HG03095 (cell line): ENCODE measurements around the gene HIPK2.
"Not testable (repeated sequence)": the region's sequence is repeated elsewhere in the genome, so short reads cannot be mapped to it uniquely, and the experiment has no call there.

ENCODE experiments used
- ATAC-seq: cut with Tn5 transposase; IDR thresholded peaks from one replicate; pipeline ENCODE4 v1.9.1; 2021; ENCODE audit warnings: moderate library complexity; ENCODE audit not compliant: unreplicated experiment

Gene HIPK2

DNA sequence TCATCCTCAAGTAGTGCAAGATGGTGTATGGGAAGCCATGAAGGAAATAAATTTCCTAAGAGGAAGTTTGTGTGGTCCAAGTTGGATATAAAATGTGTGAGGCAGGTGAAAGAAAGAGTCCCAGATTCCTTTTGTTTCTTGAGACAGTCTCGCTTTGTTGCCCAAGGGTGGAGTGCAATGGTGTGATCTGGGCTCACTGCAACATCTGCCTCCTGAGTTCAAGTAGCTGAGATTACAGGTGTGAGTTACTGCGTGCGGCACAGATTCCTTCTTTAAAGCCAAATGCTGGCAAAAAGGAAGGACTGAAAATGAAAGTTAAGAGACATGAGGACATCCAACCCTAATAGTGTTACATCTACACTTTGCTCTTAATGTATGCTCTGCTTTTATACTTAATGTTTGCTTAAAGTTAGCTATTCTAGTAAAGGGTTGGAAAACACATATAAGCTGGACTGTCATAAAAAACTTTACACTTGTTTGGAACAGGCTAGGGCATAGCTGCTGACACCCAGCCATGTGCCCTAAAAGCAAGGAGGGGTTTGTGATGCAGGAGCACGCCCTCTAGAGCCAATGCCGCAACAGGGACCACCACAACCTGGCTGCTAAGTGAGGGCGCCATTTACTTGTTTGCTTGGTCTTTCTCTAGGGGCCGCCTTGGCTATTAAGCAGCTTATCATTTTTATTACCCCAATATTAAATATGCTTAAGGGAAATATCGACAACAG lies 219.8 kb downstream of the HIPK2 start:
- ATAC-seq = no peak

DNA sequence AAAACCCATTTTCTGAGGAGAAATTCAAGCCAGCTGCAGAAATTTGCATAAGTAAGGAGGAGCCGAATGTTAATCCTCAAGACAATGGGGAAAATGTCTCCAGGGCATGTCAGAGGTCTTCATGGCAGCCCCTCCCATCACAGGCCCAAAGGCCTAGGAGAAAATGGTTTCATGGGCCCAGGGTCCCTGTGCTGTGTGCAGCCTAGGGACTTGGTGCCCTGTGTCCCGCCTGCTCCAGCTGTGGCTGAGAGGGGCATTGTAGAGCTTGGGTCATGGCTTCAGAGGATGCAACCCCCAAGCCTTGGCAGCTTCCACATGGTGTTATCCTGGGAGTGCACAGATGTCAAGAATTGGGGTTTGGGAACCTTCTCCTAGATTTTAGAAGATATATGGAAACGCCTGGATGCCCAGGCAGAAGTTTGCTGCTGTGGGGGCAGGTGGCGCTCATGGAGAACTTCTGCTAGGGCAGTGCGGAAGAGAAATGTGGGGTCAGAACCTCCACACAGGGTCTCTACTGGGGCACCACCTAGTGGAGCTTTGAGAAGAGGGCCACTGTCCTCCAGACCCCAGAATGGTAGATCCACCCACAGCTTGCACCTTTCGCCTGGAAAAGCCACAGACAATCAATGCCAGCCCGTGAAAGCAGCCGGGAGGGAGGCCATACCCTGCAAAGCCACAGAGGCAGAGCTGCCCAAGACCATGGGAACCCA lies 223.7 kb downstream of the HIPK2 start:
- ATAC-seq = not testable (repeated sequence)

DNA sequence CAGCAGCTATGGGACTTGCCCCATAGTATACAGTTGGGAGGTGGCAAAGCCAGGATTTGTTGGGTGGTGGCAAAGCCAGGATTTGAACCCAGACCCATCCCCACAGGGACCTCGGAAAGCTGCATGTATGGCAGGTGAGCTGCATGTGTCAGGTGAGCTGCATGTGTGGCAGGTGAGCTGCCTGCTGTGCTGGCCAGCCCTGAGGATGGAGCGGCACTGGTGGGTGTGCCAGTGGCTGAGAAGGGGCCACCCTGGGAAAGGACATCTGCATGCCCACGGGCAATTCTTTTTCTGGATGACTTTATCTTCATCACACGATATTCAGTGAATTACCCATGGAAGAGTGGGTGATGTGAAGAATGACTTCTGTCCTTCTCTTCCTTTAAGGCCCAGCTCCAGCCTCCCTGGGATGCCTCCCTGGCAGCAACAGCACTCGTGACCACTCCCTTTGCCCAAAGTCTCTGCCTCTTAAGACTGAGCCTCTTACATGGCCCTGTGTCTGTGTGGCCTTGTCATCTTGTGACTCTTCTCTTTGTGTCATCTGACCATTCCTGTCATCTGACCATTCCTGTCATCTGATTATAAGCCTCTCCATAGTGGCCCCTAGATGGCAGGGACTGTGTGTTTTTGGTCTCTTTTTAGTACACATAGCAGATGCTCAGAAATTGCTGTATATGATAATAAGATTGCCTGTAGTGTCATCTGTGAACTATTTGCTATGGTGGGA lies 229.3 kb downstream of the HIPK2 start:
- ATAC-seq = no peak

DNA sequence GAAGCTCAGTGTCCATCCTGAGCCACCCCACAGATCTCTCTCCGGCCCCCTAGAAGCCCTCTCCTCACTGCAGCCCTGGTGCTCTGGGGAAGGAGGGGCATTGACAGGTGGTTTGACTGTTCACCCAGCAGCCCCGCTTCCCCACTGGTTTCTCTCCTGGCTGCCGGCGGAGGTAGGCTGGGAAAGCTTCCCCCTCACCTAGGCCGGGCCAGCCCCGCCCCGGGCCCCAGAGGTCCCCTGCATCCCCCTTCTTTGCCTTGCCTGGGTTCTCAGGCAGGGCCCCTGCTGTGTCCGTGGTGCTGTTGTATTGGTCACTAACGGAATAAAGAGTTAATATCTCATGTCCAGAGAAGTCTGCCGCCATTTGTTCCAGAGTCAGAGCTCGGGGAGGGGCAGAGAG lies 233.2 kb downstream of the HIPK2 start:
- no peak for ATAC-seq

DNA sequence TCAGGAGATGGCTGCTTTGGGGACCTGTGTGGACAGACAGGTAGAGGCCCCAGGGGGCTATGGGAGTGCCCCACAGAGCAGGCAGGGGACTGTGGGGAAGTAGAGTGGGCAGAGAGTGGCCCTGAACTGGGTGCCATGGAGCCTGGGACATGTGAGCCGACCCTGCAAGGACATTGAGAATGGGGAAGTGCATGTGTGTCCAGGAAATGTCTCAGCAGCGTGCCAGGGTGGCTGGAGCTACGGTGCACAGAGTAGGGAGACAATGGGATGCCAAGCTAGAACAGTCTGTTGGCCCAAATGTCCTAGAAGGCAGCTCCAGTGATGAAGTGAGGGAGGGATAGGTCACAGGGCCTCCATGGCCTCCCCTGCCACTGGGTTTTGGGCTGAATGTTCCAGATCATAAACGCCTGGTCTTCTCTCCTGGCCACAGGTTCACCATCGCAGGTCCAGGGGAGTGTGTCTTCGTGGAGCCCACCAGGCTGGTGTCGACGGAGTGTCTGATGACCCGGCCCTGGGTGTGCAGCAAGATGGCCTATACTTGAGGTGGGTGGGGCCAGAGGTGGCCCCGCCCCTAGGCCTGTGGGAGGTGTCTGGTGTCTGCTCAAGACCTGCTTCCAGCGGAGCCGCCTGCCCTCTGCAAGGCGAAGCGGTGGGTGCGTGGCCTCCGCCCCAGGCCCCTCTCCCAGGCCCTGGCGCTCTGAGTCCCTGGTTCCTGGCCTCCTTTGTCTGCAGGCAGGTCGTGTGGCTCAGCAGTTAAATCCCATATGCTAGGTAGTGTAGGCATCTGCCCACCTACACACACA lies 233.8 kb downstream of the HIPK2 start:
- ATAC-seq = no peak

DNA sequence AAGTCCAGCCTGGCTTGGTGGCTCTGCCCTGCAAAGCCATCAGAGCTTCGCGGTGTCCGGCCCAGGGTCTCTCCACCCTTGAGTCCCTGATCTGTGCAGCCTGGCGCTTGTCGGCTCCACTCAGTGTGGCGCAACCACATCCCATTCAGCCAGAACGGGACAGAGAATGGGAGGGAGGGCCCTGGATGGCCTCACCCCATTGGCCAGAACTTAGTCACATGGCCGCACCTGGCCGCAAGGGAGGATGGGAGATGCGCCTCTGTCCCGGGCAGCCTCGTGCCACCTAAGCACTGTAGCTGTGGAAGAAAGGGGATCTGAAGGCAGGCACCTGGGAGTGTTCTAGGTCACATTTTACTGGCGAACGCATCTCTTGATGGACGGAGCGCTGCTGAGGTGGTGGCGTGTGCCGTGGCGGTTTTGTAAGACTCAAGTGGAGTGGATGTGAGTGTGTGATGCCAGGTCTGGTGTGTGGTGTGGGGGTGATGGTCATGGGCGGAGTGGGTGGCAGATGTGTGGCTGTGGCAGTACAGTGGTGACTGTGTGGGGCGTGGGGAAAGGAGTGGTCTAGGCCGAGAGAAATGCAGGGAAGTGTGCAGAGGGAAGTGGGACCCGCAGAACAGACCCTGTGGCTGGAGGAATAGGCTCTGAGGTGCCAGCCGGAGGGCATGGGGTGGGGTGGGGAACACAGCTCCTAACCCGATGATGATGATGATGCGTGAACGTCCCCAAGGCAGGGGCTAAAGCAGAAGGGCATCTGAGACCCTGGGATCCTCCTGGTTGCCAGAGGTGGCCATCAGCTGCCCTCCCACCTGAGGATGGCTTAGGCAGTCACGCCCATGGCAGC lies 235.3 kb downstream of the HIPK2 start:
- no peak for ATAC-seq

DNA sequence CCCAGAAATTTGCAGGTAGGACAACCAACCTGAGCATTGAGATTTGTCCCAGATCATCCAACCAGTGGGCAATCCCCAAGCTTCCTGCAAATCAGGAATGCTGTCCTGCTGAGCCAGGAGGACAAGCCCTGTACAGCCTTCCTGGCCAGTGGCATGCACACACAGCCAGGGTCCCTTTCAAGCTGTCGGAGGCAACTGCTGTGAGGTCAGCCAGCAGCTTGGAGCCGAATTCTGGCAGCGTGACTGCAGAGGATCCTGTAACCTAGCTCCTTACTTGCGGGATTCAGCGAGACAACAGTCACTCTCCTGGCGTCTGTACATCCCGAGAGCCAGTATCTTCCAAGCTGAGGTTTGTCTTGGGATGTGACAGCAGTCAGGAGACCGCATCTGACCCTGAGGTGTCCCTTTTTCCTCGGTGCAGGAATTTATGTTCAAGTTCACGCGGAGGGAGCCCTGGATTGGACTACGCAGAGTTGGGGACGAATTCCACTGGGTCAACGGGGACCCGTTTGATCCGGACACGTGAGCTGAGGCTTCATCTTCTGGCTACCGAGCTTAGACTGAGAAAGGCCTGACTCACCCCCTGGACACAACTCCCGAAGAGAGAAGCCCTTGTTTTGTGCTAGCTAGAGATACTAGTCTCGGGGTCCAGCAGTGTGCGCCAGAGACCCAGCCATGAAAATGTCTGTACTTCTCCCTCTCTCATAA lies 236.0 kb downstream of the HIPK2 start:
- no peak for ATAC-seq

DNA sequence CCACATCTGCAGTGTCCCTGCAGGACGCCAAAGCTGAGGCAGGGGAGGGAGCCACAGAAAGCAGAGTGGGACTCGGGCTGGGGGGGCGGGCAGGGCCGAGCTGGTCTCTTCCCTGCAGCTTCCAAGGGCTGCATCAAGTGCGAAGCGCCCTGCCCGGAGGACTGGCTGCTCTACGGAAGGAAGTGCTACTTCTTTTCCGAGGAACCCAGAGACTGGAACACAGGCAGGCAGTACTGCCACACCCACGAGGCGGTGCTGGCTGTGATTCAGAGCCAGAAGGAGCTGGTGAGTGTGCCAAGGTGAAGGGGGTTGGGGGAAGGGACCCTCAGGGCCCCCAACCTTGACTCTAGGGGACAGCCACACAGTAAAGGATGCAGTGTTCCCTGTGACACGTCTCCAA lies 237.6 kb downstream of the HIPK2 start:
- ATAC-seq = no peak

DNA sequence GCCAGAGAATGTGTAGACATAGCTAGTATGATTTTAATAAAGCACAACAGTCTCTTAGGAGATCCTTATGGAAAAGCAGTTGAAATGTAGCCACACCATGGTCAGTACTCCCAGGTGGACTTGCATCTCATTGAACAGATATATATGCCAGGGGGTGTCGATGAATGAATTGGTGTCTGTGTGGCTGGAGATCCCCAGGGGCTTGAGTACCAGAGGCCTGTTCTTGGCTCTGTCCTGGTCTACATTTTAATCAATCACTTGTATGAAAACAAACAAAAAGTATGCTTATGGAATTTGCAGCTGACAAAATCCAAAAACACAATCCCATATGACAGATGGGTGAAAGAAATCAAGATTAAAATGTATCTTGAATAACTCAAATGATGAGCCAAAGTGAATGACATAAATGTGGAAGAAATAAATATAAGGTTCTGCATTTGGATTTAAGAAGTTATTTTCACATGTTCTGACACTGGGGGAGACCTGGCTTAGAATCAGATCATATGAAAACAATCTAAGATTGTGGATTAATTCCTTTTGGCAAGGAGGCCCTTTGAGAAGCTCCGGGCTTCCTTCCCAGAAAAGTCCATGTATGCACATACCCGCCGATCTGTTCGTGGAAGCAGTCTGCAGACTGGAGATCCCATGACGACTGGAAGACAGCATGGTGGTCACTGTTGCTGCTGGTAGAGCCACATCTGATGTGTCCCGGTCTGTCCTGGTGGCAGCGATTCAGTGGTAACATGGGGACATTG lies 238.7 kb downstream of the HIPK2 start:
- ATAC-seq = no peak

DNA sequence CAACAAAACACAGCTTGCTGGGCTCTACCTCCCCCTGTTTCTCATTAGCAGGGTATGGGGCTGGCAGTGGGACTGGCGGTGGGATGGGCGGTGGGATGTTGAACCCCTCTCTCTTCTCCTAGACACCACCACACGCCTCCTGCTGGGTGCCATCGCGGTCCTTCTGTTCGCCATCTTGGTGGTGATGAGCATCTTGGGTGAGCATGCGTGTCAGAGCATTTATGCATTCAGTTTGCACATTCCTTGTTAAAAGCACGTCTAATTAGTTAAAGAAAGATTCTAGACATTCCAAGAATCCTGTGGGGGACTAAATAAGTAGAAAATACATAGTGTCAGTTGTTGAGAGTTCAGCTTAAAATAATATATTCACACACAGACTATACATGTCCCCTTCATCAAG lies 241.6 kb downstream of the HIPK2 start:
- no peak for ATAC-seq

DNA sequence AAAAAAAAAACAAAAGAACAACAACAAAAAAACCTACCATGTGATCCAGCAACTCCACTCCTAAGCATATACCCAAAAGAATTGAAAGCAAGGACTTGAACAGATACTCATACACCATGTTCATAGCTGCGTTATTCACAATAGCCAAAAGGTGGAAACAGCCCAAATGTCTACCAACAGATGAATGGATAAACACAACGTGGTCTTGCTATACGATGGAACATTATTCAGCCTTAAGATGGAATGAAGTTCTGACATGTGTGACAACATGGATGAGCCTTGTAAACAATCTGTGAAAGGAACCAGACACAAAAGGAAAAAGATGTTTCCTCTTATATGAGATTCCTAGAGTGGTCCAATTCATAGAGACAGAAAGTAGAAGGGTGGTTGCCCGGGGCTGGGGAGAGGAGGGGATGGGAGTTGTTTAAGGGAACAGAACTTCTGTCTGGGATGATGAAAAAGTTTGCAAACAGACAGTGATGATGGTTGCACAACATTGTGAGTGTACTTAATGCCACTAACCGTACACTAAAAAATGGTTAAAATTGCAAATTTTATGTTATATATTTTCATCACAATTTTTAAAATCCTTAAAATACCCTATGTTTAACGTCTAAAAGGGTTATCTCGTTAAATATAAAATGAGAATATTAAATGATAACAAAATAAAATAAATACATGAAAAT lies 242.7 kb downstream of the HIPK2 start:
- no peak for ATAC-seq

DNA sequence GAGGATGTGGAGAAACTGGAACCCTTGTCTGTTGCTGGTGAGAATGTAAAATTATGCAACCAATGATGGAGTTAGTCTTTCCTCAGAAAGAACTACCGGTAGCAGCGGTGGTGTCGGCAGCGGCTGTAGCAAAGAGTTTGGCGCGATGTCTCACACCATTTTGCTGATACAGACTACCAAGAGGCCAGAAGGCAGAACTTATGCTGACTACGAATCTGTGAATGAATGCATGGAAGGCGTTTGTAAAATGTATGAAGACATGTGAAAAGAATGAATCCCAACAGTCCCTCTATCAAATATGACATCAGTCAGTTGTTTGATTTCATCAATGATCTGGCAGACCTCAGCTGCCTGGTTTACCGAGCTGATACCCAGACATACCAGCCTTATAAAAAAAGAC lies 243.7 kb downstream of the HIPK2 start:
- no peak for ATAC-seq

DNA sequence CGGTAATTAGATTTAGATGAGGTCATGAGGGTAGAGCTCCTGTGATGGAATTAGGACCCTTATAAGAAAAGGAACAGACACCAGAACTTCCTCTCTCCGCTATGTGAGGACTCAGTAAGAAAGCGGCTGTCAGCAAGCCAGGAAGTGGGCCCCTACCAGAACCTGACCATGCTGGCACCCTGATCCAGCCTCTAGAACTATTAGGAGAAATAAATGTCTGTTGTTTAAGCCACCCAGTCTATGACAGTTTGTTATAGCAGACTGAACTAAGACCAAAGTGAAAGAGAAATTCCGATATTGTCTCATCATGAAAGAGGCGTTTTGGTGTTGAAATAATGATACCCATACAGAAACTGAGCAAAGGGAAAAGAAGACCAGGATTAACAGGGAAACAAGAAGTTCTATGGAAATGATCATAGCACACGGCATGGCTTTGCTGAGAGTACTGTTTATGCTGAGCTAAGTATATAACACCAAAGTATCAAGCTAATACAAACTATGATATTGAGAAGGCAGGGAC lies 245.1 kb downstream of the HIPK2 start:
- ATAC-seq = no peak

DNA sequence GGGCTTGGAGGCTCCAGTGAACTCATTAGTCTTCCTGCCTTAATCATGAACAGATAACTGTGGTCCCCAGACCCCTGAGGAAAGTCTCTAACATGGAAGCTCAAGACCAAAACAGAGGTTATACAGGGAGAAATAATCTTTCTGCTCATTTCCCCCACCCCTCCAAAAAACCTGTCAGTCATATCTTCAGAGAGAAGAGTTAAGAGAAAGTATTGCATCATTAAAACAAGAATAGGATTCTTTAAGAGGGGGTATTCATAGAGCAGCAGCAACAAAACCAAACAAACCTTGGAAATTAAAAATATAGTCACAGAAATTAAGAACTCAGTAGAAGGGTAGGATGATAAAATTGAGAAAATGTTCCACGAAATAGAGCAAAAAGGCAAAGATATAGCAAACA lies 246.7 kb downstream of the HIPK2 start:
- no peak for ATAC-seq

DNA sequence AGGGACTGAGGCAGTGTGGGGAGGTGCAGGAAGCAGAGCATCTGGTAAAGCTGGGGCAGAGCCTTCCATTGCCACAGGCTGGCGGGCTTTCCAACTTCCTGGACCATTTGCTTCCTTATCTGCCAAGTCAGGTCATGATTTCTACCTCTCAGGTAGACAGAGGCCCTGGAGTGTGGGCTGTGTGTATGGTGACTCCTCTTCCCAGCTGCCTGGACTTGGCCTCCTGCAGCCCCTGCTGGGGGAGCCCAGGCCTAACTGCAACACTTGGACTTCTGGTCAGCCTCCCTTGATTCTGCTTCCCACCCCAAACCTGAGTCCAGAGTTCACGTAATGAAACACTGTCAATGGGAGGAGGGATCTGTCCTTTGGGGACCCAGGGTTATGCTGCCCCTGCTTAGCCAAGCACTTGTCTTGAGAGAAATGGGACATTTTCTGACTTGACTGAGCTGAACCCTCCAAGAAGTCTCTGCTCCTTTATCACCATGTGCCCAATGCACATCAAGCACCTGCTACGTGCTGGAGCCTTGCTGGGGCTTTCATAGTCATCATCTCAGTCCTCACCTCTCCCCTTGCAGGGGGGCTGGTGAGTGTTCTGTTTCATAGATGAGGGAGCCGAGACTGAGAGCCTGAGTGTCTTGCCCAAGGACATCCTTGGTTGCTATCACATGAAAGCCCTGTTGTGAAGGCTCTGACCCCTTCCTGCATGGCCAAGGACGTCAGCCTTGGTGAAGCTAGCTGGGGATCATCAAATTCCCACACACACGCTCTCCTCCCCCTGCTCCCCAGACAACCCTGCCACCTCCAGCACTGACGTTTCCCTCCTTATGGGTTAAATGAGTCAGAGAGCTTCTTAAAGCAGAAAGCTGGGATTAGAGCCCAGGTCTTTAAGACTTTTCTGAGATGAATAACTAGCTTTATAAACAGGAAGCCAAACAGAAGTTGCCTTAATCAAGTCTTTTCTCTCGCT lies 250.9 kb downstream of the HIPK2 start:
- no peak for ATAC-seq

DNA sequence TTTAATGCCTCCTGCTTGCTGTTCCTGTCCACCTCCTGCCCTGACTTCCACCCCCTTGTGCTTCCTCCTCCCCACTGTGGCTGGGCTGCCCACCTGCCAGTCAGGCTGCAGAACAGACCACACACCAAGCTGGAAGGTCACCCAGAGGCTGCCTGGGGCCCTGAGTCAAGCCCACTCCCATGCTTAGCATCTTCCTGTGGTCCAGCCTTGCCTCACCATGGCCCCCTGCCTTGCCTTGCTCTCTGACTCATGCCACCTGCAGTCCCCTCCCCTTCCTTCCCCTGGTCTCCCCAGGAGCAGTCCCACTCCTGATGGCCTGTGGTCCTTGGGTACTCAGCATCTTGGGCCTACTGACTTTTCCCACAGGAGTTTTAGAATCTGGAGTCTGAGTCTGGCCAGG lies 252.0 kb downstream of the HIPK2 start:
- no peak for ATAC-seq

DNA sequence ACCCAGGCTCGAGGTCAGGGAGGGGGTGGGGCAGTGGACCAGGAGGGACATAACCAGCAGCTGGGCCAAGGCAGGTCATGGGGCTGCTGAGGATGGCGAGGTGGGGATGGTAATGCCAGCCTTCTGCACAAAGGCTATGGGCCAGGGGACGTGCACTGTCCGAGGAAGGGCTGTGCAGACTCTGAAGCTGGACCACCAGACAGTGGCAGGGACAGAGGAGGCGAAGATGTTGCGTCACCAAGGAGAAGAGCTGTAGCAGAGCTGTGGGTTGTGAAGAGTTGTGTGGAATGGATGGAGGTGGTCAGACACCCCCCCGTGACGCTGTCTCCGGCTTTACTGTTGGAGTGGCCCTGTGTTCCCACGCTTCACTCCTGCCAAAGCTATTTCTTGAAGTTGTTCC lies 252.6 kb downstream of the HIPK2 start:
- no peak for ATAC-seq
